ENCODE measurements around the gene OGN. TPM values are rescaled to one million over a fixed set of nuclear protein-coding genes. Genes with fewer than 3 reads are reported as not detected.

The OGN gene
- total RNA-seq, 5 donors from 2014 or later (not counting 1 experiment from before 2014, with no cell fraction given) = 0.10 to 0.41 (median 0.23) TPM

GRCh38 chr9:92369075-92369474 lies 35.3 kb downstream of the OGN start:
- H3K4me1 ChIP-seq (ENCODE audit: control insufficient read depth in 1 of 2, extremely low read depth in 1 of 2, insufficient read depth in 2 of 2, low read length in 2 of 2) = no peaks in the 10 kb centered on the region
- no peak for ATAC-seq (replicated peaks in 1 of 4)
- no peaks in the 10 kb centered on the region for H3K4me1 Mint-ChIP-seq
- H3K36me3 ChIP-seq (ENCODE audit: control insufficient read depth in 2 of 2, extremely low read depth in 1 of 2, insufficient read depth in 1 of 2, low read length in 1 of 2) = no peaks in the 10 kb centered on the region
- no peaks in the 10 kb centered on the region for H3K9me3 ChIP-seq
- POLR2A ChIA-PET = no interaction called here
- no peak overlapping the region for H3K27ac ChIP-seq (ENCODE audit: low read length)
- no peak overlapping the region for H3K4me3 ChIP-seq (ENCODE audit: control insufficient read depth in 1 of 2, extremely low read depth in 1 of 2, low read length in 1 of 2)
- H3K27me3 ChIP-seq (replicated peaks in 1 of 2; ENCODE audit: control insufficient read depth in 2 of 2, extremely low read depth in 1 of 2, insufficient read depth in 2 of 2, low read length in 1 of 2) = no peaks in the 10 kb centered on the region
- H3K27me3 Mint-ChIP-seq = no peaks in the 10 kb centered on the region
- H3K36me3 Mint-ChIP-seq = peaks cover 19% of the 10 kb centered on the region
- no peak overlapping the region for H3K4me3 Mint-ChIP-seq
- H3K9me3 Mint-ChIP-seq = peaks cover 8 to 20% (median 12%) of the 10 kb centered on the region in 3 donors
- H3K27ac Mint-ChIP-seq = no peak overlapping the region
- CTCF ChIA-PET = no interaction called here
- 60% methylated on average over 2 of the region's 2 CpGs for WGBS (ENCODE audit: insufficient coverage)
- no peak for DNase-seq

- no peaks in the 10 kb centered on the region for H3K4me1 ChIP-seq (ENCODE audit: control insufficient read depth in 1 of 2, extremely low read depth in 1 of 2, insufficient read depth in 2 of 2, low read length in 2 of 2)
- no peaks in the 10 kb centered on the region for H3K27me3 ChIP-seq (replicated peaks in 1 of 2; ENCODE audit: control insufficient read depth in 2 of 2, extremely low read depth in 1 of 2, insufficient read depth in 2 of 2, low read length in 1 of 2)
- H3K27ac Mint-ChIP-seq = no peak overlapping the region
- H3K4me1 Mint-ChIP-seq = peaks cover 0 to 2% (median 0%) of the 10 kb centered on the region in 3 donors
- no peak overlapping the region for H3K4me3 ChIP-seq (ENCODE audit: control insufficient read depth in 1 of 2, extremely low read depth in 1 of 2, low read length in 1 of 2)
- H3K9me3 Mint-ChIP-seq = peaks cover 8 to 27% (median 14%) of the 10 kb centered on the region in 3 donors
- H3K4me3 Mint-ChIP-seq = no peak overlapping the region
- no peak overlapping the region for H3K27ac ChIP-seq (ENCODE audit: low read length)
- no peaks in the 10 kb centered on the region for H3K9me3 ChIP-seq
- ATAC-seq (replicated peaks in 1 of 4) = no peak
- no peaks in the 10 kb centered on the region for H3K27me3 Mint-ChIP-seq
- CTCF ChIA-PET = no interaction called here
- POLR2A ChIA-PET = no interaction called here
- peaks cover 12% of the 10 kb centered on the region for H3K36me3 Mint-ChIP-seq
- no CpG with 5 or more reads among the region's 3 CpGs for WGBS (ENCODE audit: insufficient coverage)
- no peak for DNase-seq
- H3K36me3 ChIP-seq (ENCODE audit: control insufficient read depth in 2 of 2, extremely low read depth in 1 of 2, insufficient read depth in 1 of 2, low read length in 1 of 2) = no peaks in the 10 kb centered on the region
Measured at GRCh38 chr9:92360083-92360482, 44.3 kb downstream of the OGN start.

GRCh38 chr9:92359394-92359995 lies 44.9 kb downstream of the OGN start:
- Histone ChIP-seq H3K27me3 (replicated peaks in 1 of 2; ENCODE audit: control insufficient read depth in 2 of 2, extremely low read depth in 1 of 2, insufficient read depth in 2 of 2, low read length in 1 of 2) (no peaks in the 10 kb centered on the region), H3K4me3 (ENCODE audit: control insufficient read depth in 1 of 2, extremely low read depth in 1 of 2, low read length in 1 of 2) (no peak overlapping the region), H3K9me3 (no peaks in the 10 kb centered on the region), H3K36me3 (ENCODE audit: control insufficient read depth in 2 of 2, extremely low read depth in 1 of 2, insufficient read depth in 1 of 2, low read length in 1 of 2) (no peaks in the 10 kb centered on the region), H3K27ac (ENCODE audit: low read length) (no peak overlapping the region), H3K4me1 (ENCODE audit: control insufficient read depth in 1 of 2, extremely low read depth in 1 of 2, insufficient read depth in 2 of 2, low read length in 2 of 2) (no peaks in the 10 kb centered on the region)
- peaks cover 5 to 29% (median 18%) of the 10 kb centered on the region in 3 donors for H3K9me3 Mint-ChIP-seq
- H3K4me3 Mint-ChIP-seq = no peak overlapping the region
- DNase-seq = no peak
- H3K36me3 Mint-ChIP-seq = peaks cover 17% of the 10 kb centered on the region
- peaks cover 0 to 2% (median 0%) of the 10 kb centered on the region in 3 donors for H3K4me1 Mint-ChIP-seq
- no peak overlapping the region for H3K27ac Mint-ChIP-seq
- ChIA-PET POLR2A (no interaction called here), CTCF (no interaction called here)
- H3K27me3 Mint-ChIP-seq = no peaks in the 10 kb centered on the region
- WGBS (ENCODE audit: insufficient coverage) = 100% methylated on average over 1 of the region's 2 CpGs
- ATAC-seq (replicated peaks in 1 of 4) = no peak

- Mint-ChIP-seq H3K27ac (no peak overlapping the region), H3K9me3 (peaks cover 4 to 22% (median 18%) of the 10 kb centered on the region in 3 donors), H3K36me3 (peaks cover 22% of the 10 kb centered on the region), H3K4me1 (peaks cover 0 to 2% (median 0%) of the 10 kb centered on the region in 3 donors), H3K27me3 (no peaks in the 10 kb centered on the region), H3K4me3 (no peak overlapping the region)
- Histone ChIP-seq H3K27ac (ENCODE audit: low read length) (no peak overlapping the region), H3K27me3 (replicated peaks in 1 of 2; ENCODE audit: control insufficient read depth in 2 of 2, extremely low read depth in 1 of 2, insufficient read depth in 2 of 2, low read length in 1 of 2) (no peaks in the 10 kb centered on the region), H3K9me3 (no peaks in the 10 kb centered on the region), H3K4me3 (ENCODE audit: control insufficient read depth in 1 of 2, extremely low read depth in 1 of 2, low read length in 1 of 2) (no peak overlapping the region), H3K36me3 (ENCODE audit: control insufficient read depth in 2 of 2, extremely low read depth in 1 of 2, insufficient read depth in 1 of 2, low read length in 1 of 2) (no peaks in the 10 kb centered on the region), H3K4me1 (ENCODE audit: control insufficient read depth in 1 of 2, extremely low read depth in 1 of 2, insufficient read depth in 2 of 2, low read length in 2 of 2) (peaks cover 0 to 2% of the 10 kb centered on the region in 2 experiments)
- POLR2A ChIA-PET = no interaction called here
- WGBS (ENCODE audit: insufficient coverage) = 80% methylated on average over 1 of the region's 6 CpGs
- ATAC-seq (replicated peaks in 1 of 4) = no peak
- CTCF ChIA-PET = no interaction called here
- no peak for DNase-seq
Measured at GRCh38 chr9:92353051-92353450, 51.3 kb downstream of the OGN start.

- peaks cover 0 to 3% (median 0%) of the 10 kb centered on the region in 3 donors for H3K4me1 Mint-ChIP-seq
- no peak for ATAC-seq (replicated peaks in 1 of 4)
- POLR2A ChIA-PET = interaction anchor here in 1 of 2 donors (0.9 kb wide), 1 partner anchor 29 kb away, joined by 3 read pairs; no protein-coding TSS in a partner anchor
- H3K4me1 ChIP-seq (ENCODE audit: control insufficient read depth in 1 of 2, extremely low read depth in 1 of 2, insufficient read depth in 2 of 2, low read length in 2 of 2) = peaks cover 0 to 2% of the 10 kb centered on the region in 2 experiments
- H3K4me3 Mint-ChIP-seq = no peak overlapping the region
- no peak overlapping the region for H3K27ac ChIP-seq (ENCODE audit: low read length)
- H3K9me3 Mint-ChIP-seq = peaks cover 0 to 10% (median 7%) of the 10 kb centered on the region in 3 donors
- no peak overlapping the region for H3K27ac Mint-ChIP-seq
- peaks cover 14% of the 10 kb centered on the region for H3K36me3 Mint-ChIP-seq
- no peak for DNase-seq
- H3K36me3 ChIP-seq (ENCODE audit: control insufficient read depth in 2 of 2, extremely low read depth in 1 of 2, insufficient read depth in 1 of 2, low read length in 1 of 2) = no peaks in the 10 kb centered on the region
- no peaks in the 10 kb centered on the region for H3K27me3 Mint-ChIP-seq
- CTCF ChIA-PET = no interaction called here
- H3K27me3 ChIP-seq (replicated peaks in 1 of 2; ENCODE audit: control insufficient read depth in 2 of 2, extremely low read depth in 1 of 2, insufficient read depth in 2 of 2, low read length in 1 of 2) = no peaks in the 10 kb centered on the region
- no peaks in the 10 kb centered on the region for H3K9me3 ChIP-seq
- H3K4me3 ChIP-seq (ENCODE audit: control insufficient read depth in 1 of 2, extremely low read depth in 1 of 2, low read length in 1 of 2) = no peak overlapping the region
Measured at GRCh38 chr9:92350740-92351133, 53.6 kb downstream of the OGN start.

GRCh38 chr9:92349771-92350739 lies 54.3 kb downstream of the OGN start:
- WGBS (ENCODE audit: insufficient coverage) = no CpG with 5 or more reads among the region's 7 CpGs
- H3K4me3 Mint-ChIP-seq = no peak overlapping the region
- Histone ChIP-seq H3K9me3 (no peaks in the 10 kb centered on the region), H3K27me3 (replicated peaks in 1 of 2; ENCODE audit: control insufficient read depth in 2 of 2, extremely low read depth in 1 of 2, insufficient read depth in 2 of 2, low read length in 1 of 2) (no peaks in the 10 kb centered on the region), H3K4me3 (ENCODE audit: control insufficient read depth in 1 of 2, extremely low read depth in 1 of 2, low read length in 1 of 2) (no peak overlapping the region), H3K27ac (ENCODE audit: low read length) (no peak overlapping the region), H3K36me3 (ENCODE audit: control insufficient read depth in 2 of 2, extremely low read depth in 1 of 2, insufficient read depth in 1 of 2, low read length in 1 of 2) (no peaks in the 10 kb centered on the region), H3K4me1 (ENCODE audit: control insufficient read depth in 1 of 2, extremely low read depth in 1 of 2, insufficient read depth in 2 of 2, low read length in 2 of 2) (peaks cover 0 to 2% of the 10 kb centered on the region in 2 experiments)
- DNase-seq = no peak
- peaks cover 14% of the 10 kb centered on the region for H3K36me3 Mint-ChIP-seq
- ATAC-seq (replicated peaks in 1 of 4) = no peak
- CTCF ChIA-PET = no interaction called here
- no peaks in the 10 kb centered on the region for H3K27me3 Mint-ChIP-seq
- POLR2A ChIA-PET = no interaction called here
- no peak overlapping the region for H3K27ac Mint-ChIP-seq
- peaks cover 0 to 6% (median 4%) of the 10 kb centered on the region in 3 donors for H3K9me3 Mint-ChIP-seq
- peaks cover 0 to 3% (median 0%) of the 10 kb centered on the region in 3 donors for H3K4me1 Mint-ChIP-seq
